ENCODE data around the gene RNF2.

- TF ChIP-seq EZH2 (IDR thresholded peaks at IDR 0.05; ENCODE audit: borderline replicate concordance, low read length) (no peak), CTCF (IDR thresholded peaks at IDR 0.05; ENCODE audit: low read length) (no peak)
These were observed 64.8 kb downstream of the RNF2 start for GRCh38 chr1:185110145-185110544.

Measured in OCI-LY1 (cell line).